ENCODE results near the gene TMEM176B. TPM values are rescaled to one million over a fixed set of nuclear protein-coding genes. Genes with fewer than 3 reads are reported as not detected.

Gene TMEM176B
- total and polyA plus RNA-seq, 2 donors (not counting 1 experiment from before 2014, with no cell fraction given): 0.25 to 1.4 TPM

- Histone ChIP-seq H4K20me1 (ENCODE audit: control insufficient read depth, insufficient read depth, low read length, poor library complexity, severe bottlenecking) (no peaks in the 10 kb centered on the region), H3K9me3 (ENCODE audit: control extremely low read depth in 1 of 3, control insufficient read depth in 2 of 3, insufficient read depth in 1 of 3, low read length in 2 of 3) (peaks cover 0 to 25% (median 15%) of the 10 kb centered on the region in 3 donors), H3K27ac (ENCODE audit: low read length in 2 of 2) (no peak overlapping the region), H2AFZ (ENCODE audit: insufficient read depth, low read depth, low read length, poor library complexity, severe bottlenecking) (no peak overlapping the region), H3K4me2 (replicated peaks; ENCODE audit: low read depth, low read length, poor library complexity, severe bottlenecking) (no peak overlapping the region), H3K4me3 (ENCODE audit: control extremely low read depth in 1 of 5, extremely low read depth in 1 of 5, insufficient read depth in 1 of 5, low read depth in 2 of 5, low read length in 4 of 5) (no peak overlapping the region), H3K36me3 (replicated peaks in 1 of 2; ENCODE audit: control extremely low read depth in 1 of 2, control insufficient read depth in 1 of 2, extremely low read depth in 1 of 2, insufficient read depth in 2 of 2, low read length in 1 of 2) (no peaks in the 10 kb centered on the region), H3K4me1 (ENCODE audit: control insufficient read depth in 2 of 2, insufficient read depth in 2 of 2, low read length in 2 of 2) (peaks cover 0 to 5% of the 10 kb centered on the region in 2 donors), H3K79me2 (ENCODE audit: control insufficient read depth, insufficient read depth, low read length) (no peaks in the 10 kb centered on the region), H3K9ac (ENCODE audit: low read length) (no peak overlapping the region), H3K27me3 (replicated peaks in 1 of 4; ENCODE audit: control extremely low read depth in 1 of 4, control insufficient read depth in 3 of 4, insufficient read depth in 4 of 4, low read length in 3 of 4) (peaks cover 0 to 45% (median 12%) of the 10 kb centered on the region in 4 experiments)
- H3K27ac Mint-ChIP-seq: no peak overlapping the region
- peaks cover 4% of the 10 kb centered on the region for H3K9me3 Mint-ChIP-seq (ENCODE audit: insufficient read depth)
- TF ChIP-seq EZH2 (IDR thresholded peaks at IDR 0.05; ENCODE audit: borderline replicate concordance, insufficient read depth, low read depth, low read length, poor library complexity, severe bottlenecking) (no peak), CTCF (IDR thresholded peaks at IDR 0.05) (no peak)
- H3K27me3 Mint-ChIP-seq: peaks cover 49% of the 10 kb centered on the region
- CTCF ChIA-PET: no interaction called here
- ATAC-seq (ENCODE audit: low read depth) (no peak), DNase-seq (no peak)
- intact Hi-C loops (cut with micrococcal nuclease): no loop called here
- H3K4me1 Mint-ChIP-seq: peaks cover 3% of the 10 kb centered on the region
- WGBS (ENCODE audit: insufficient coverage): no CpG with 5 or more reads among the region's 3 CpGs
- H3K4me3 Mint-ChIP-seq: no peak overlapping the region
- POLR2A ChIA-PET: no interaction called here
Measured at GRCh38 chr7:150806454-150806853, 6.3 kb upstream of the TMEM176B start.

- CTCF ChIA-PET: no interaction called here
- H3K27ac Mint-ChIP-seq: no peak overlapping the region
- DNase-seq: no peak
Measured at GRCh38 chr7:150805864-150806263, 5.7 kb upstream of the TMEM176B start.

More at GRCh38 chr7:150805864-150806263, 5.7 kb upstream of the TMEM176B start:
- Histone ChIP-seq H3K9ac (ENCODE audit: low read length) (no peak overlapping the region), H4K20me1 (ENCODE audit: control insufficient read depth, insufficient read depth, low read length, poor library complexity, severe bottlenecking) (no peaks in the 10 kb centered on the region), H3K27me3 (replicated peaks in 1 of 4; ENCODE audit: control extremely low read depth in 1 of 4, control insufficient read depth in 3 of 4, insufficient read depth in 4 of 4, low read length in 3 of 4) (peaks cover 0 to 50% (median 14%) of the 10 kb centered on the region in 4 experiments), H2AFZ (ENCODE audit: insufficient read depth, low read depth, low read length, poor library complexity, severe bottlenecking) (no peak overlapping the region), H3K4me3 (ENCODE audit: control extremely low read depth in 1 of 5, extremely low read depth in 1 of 5, insufficient read depth in 1 of 5, low read depth in 2 of 5, low read length in 4 of 5) (no peak overlapping the region), H3K36me3 (replicated peaks in 1 of 2; ENCODE audit: control extremely low read depth in 1 of 2, control insufficient read depth in 1 of 2, extremely low read depth in 1 of 2, insufficient read depth in 2 of 2, low read length in 1 of 2) (no peaks in the 10 kb centered on the region), H3K79me2 (ENCODE audit: control insufficient read depth, insufficient read depth, low read length) (no peaks in the 10 kb centered on the region), H3K27ac (ENCODE audit: low read length in 2 of 2) (no peak overlapping the region), H3K4me2 (replicated peaks; ENCODE audit: low read depth, low read length, poor library complexity, severe bottlenecking) (no peak overlapping the region), H3K9me3 (ENCODE audit: control extremely low read depth in 1 of 3, control insufficient read depth in 2 of 3, insufficient read depth in 1 of 3, low read length in 2 of 3) (peaks cover 0 to 31% (median 15%) of the 10 kb centered on the region in 3 donors), H3K4me1 (ENCODE audit: control insufficient read depth in 2 of 2, insufficient read depth in 2 of 2, low read length in 2 of 2) (peaks cover 0 to 11% of the 10 kb centered on the region in 2 donors)
- Mint-ChIP-seq H3K9me3 (ENCODE audit: insufficient read depth) (peaks cover 4% of the 10 kb centered on the region), H3K4me1 (peaks cover 7% of the 10 kb centered on the region), H3K27me3 (peaks cover 52% of the 10 kb centered on the region), H3K4me3 (no peak overlapping the region)
- intact Hi-C loops (cut with micrococcal nuclease): no loop called here
- TF ChIP-seq EZH2 (IDR thresholded peaks at IDR 0.05; ENCODE audit: borderline replicate concordance, insufficient read depth, low read depth, low read length, poor library complexity, severe bottlenecking) (no peak), CTCF (IDR thresholded peaks at IDR 0.05) (no peak)
- no peak for ATAC-seq (ENCODE audit: low read depth)
- POLR2A ChIA-PET: no interaction called here

All from B cell (primary cell).